ENCODE measurements around the gene CTPS2.
"Not testable (repeated sequence)": the region's sequence is repeated elsewhere in the genome, so short reads cannot be mapped to it uniquely, and the experiment has no call there.

Gene CTPS2

GRCh38 chrX:16649858-16650257 lies 62.6 kb downstream of the CTPS2 start, which contains the start of gene S100G:
S100G (plus strand) TSS chrX:16650158; CDS start chrX:16651007, 849 bp downstream.
- DNase-seq = no peak

DNA sequence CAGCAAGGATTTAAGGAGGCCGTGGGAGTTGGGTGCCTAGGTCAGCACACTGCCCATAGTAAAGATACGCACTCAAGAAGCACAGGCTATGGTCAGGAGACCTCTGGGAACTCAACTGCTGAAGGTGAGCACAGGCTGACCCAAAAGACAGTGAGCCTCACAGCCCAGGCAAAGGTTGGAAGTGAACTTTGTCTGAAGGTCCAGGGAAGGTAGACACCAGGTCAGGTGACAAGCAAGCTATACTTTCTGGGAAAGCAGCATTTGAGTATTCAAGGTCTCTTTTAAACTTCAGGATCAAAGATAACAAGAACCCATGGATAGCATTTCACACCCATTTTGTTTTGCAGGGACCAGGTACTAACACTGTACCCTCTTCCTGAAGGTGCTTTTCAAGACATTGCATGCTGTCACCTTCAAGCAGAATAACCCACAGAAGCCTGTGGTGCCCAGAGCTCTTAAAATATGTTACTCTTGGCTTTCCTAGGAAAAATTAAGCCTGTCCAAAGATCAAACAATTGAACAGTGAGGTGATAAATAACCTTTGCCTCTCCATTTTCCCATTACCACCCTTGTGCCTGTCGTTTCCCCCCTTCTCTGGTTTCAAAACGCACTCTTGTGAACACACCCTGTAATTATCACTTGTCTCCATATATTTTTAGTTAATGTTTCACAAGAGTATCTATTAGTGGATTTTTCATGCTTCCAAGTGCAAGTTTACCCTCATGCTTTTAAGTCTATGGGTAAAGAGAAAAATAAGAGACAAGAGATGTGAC lies 65.9 kb downstream of the CTPS2 start:
- no peak for DNase-seq

DNA sequence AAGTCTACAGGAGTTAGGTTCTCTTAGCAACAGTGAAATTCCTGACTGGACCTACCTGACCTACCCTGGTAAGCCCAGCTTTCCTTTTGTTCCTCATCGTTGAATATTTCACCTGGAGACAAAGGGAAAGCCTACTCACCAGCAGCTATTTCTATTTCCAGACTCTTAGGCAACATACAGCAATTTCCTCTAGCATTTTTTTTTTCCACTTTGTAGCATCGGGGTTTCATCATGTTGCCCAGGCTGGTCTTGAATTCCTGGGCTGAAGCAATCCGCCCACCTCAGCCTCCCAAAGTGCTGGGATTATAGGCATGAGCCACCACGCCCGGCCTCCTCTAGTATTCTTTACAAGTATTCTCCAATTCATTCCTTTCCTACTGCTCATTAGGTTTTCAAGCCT lies 69.3 kb downstream of the CTPS2 start:
- peak; percentile 82 for DNase-seq

DNA sequence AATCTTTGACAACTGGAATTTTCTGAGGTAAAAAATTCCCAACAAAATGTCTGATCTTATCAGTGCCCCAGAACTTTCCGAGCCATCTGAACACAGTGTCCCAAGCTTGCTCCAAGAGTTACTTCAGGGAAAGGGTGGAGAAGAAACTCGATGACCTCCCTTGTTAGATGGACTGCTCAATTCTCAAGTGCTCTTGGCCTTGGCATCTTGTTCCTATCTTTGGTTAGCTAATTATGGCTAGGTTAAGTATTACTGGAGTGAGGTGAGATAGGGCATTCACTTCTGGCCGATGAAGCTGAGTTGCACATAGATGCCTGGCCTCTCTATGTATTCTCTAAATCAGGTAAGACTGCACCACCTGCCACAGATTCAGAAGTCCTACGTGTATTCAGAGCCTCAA lies 71.6 kb downstream of the CTPS2 start:
- DNase-seq = no peak

- no peak for DNase-seq
Measured at GRCh38 chrX:16639966-16640365, 72.5 kb downstream of the CTPS2 start.

DNA sequence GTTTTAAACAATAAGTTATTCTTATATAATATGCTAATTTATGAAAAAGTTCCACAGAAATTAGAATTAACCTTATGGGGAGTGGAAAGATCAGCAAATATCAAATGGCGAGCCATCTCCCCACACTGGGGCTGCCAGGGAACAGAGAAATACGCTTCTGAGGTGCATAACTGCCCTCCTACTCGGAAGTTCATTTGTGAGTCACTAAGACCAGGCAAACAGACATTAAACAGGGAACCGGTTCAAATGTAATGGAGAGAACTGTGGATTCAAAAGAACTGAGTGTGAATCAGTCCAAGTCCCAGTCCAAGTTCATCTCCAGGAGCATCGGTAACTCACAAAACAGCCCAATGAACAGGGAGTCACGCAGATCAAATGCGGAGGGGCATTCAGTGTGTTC lies 73.9 kb downstream of the CTPS2 start:
- no peak for DNase-seq

DNA sequence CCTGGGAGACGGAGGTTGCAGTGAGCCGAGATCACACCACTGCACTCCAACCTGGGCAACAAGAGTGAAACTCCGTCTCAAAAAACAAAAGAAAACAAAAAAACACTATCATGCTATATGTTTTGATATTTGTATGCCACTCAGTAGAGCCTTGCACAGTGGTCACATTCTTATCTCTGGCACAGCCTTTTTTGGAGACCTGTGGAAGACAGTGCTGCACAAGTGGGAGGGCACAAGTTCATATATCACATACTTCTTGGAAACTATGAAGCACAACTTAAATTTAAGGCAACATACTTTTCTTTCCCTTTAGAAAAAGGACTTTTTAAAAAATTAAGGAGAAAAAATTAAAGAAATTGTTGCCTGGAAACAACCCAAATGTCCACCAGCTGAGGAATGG lies 76.9 kb downstream of the CTPS2 start:
- no peak for DNase-seq

DNA sequence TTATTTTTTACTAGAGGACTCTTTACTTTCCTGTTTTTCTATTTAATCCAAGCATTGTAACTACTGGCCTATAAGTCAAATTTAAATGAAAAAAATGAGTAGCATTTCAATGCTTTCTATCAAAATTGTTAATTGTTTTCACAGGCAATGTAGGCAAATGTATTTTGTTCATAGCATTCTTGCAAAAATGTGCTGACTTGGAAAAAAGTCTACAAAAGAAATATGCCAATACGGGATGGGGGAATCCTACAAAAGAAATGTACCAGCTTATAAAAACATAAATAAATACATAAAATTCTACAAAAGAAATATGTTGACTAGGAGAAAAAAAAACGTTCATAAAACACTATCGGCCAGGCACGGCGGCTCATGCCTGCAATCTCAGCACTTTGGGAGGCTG lies 77.4 kb downstream of the CTPS2 start:
- DNase-seq = no peak

DNA sequence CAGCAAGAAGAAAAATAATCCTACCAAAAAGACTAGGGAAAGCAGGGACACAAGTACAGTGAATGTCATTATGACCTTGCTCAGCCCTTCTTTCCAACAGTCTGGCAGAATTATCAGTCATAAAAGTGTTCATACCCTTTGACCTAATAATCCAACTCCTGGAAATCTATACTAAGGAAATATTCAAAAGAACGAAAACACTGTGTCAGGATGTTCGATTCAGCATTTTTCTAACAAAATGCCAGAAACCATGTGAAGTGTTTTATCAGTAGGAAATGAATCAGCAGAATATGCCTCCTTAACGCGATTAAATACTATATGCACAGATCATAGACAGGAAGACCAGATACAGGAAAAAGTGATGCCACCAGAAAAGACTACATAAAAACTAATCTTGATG lies 78.7 kb downstream of the CTPS2 start:
- peak; percentile 25 for DNase-seq

GRCh38 chrX:16629909-16630308 lies 82.6 kb downstream of the CTPS2 start:
- no peak for DNase-seq

DNA sequence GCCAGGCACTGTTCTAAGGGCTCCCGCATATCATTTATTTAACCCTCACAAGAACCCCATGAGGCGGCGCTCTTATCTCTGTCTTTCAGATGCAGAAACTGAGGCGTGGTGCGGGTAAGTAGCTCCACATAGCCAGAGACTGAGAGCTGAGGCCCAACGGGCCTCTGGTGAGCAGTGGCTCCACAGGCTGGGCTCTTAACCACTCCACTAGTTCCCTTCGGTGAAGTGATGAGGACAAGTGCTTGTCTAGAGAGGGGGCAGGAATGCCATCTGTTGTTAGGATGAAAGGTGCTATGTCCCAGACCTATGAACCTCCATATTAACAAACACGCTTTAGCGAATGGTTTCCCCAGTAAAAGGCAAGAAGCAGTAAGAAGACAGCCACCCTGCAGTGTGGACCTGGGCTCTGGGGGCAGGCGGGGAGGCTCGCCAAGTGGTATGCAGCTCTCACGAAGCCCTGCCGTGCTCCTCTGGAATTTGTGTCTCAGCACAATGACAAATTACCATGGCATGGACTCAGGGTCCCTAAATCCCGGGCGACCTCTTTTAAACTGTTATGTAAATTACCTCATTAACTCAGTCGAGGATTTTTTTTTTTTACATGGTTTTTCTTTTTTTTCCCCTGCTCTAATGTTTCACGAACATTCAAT lies 83.4 kb downstream of the CTPS2 start:
- DNase-seq = no peak

DNA sequence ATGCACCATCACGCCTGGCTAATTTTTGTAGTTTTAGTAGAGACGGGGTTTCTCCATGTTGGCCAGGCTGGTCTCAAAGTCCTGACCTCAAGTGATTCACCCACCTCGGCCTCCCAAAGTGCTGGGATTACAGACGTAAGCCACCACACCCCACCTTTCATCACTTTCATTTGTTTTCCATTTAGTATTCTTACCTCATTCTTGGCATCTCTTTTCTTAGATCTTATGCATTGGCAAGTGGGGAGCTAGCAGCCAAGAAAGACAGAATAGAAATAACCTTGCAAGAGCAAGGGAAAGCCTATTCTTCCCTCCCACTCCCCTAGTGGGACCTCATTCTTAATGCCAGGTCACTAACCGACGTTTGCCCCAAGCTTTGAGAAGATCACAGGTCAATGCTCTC lies 84.0 kb downstream of the CTPS2 start:
- peak; percentile 60 for DNase-seq

- no peak for DNase-seq
Measured at GRCh38 chrX:16619024-16619423, 93.4 kb downstream of the CTPS2 start.

DNA sequence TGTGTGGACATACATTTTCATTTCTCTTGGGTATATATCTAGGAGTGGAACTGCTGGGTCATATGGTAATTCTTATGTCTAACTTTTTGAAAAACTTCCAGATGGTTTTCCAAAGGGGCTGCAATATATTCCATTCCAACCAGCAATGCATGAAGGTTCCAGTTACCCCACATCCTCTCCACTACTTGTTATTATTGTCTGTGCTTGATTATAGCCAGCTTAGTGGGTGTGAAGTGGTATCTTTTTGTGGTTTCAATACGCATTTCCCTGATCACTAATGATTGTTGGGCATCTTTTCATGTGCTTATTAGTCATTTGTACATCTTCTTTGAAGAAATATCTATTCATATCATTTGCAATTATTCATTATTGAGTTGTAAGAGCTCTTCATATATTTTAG lies 94.0 kb downstream of the CTPS2 start:
- no peak for DNase-seq

GRCh38 chrX:16617382-16617781 lies 95.1 kb downstream of the CTPS2 start:
- no peak for DNase-seq

DNA sequence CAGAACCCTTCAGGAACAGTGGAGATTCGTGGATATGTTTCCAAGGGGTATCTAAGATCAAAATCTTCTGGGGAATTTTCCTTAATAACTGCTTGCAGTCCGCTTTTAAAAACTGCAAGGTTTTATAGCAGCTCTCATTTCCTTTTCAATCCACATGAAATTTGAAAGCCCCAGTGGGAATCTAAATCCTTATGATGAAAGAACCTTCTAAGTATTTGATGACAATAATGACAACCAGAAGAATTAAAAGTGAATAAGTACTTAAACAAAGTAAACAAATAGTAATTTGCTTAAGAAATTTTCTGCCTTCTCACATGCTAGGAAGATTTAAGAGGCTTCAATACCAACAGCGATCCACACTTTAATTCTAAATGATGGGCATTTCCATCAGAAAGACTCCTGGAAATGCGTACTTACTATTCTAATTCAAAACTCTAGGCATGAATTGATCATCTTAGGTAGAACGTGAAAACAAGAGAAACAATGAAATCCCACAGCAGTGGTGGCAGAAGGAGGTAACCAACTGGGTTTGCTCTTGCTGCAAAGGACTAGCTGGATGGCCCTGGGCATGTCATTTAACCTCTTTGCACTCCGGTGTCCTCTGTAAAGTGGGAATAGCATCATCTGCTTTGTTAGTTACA lies 100.1 kb downstream of the CTPS2 start:
- DNase-seq = no peak

GRCh38 chrX:16610654-16611053 lies 101.8 kb downstream of the CTPS2 start:
- not testable (repeated sequence) for DNase-seq

GRCh38 chrX:16610121-16610621 lies 102.3 kb downstream of the CTPS2 start:
- peak; percentile 78 for DNase-seq

- no peak for DNase-seq
Measured at GRCh38 chrX:16606142-16606720, 106.2 kb downstream of the CTPS2 start.

DNA sequence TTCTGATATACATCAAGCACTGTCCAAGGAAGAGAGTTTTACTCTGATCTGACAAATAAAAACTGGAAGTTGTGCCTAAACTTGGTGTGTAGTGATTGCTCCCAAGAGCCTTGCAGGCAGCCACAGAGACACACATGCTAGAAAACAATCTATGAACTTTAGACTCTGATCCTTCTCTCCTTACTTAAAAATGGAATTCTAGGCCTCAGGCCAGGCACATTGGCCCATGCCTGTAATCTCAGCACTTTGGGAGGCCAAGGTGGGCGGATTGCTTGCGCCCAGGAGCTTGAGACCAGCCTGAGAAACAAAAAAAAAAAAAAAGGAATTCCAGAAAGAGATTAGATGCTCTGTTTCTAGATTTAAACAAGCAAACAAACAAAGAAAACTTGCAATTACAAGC lies 108.1 kb downstream of the CTPS2 start:
- DNase-seq = no peak

GRCh38 chrX:16603822-16604221 lies 108.6 kb downstream of the CTPS2 start:
- DNase-seq = no peak

DNA sequence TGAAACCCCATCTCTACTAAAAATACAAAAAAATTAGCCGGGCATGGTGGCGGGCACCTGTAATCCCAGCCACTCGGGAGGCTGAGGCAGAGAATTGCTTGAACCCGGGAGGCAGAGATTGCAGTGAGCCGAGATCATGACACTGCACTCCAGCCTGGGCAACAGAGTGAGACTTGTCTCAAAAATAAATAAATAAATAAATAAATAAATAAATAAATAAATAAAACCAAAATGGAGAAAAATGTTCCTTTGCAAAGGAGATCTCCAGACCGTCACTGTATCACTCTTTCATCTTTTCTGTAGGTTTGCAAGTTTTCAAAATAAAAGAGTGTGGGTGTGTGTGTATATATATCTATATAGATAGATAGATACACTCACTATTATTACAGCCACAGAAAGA lies 109.2 kb downstream of the CTPS2 start:
- not testable (repeated sequence) for DNase-seq

GRCh38 chrX:16601885-16602284 lies 110.6 kb downstream of the CTPS2 start:
- DNase-seq = no peak

DNA sequence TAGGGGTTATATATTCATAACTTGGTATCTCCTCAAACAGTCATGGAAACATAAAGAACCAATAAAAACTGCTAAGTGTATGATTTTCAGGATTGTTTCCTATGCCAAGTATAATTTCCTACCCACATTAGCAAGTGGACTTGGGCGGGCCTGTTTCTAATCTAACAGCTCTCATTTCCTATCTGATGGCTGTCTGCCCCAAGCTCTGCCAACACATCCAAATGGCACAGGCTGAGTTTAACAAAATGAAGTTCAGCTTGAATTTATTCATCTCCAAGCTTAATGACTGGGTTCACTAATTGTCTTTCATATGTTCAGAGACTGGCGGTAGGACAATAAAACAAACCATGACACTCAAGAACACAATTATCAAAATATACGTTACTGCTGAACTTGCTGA lies 118.0 kb downstream of the CTPS2 start:
- DNase-seq = no peak
